ENCODE measurements around the gene ZNF747.

Gene ZNF747

GRCh38 chr16:30519120-30520049 is 15.3 kb downstream of the ZNF747 start:
- no peak for DNase-seq (ENCODE audit: extremely low read depth in 1 of 2, low read depth in 1 of 2)

GRCh38 chr16:30518552-30518951 is 16.1 kb downstream of the ZNF747 start:
- no peak for DNase-seq (ENCODE audit: extremely low read depth in 1 of 2, low read depth in 1 of 2)

DNA sequence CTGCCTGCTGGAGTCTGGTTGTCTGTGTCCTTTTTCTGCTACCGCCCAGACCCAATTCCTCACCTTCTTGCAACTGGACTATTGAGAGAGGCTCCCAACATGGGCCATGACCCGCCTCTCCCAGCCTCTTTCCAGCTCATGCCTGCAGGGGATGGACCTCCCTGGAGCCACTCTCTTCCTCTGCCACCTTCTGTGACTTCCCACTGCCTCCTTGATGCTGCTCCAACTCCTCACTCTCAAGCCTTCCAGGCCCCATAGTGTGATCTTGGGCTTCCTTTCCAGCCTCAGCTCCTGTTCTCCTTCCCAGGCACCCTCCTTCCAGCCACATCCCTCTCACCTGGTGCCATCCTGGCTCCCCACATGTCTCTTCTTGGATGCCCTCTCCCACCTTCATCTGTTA is 19.4 kb downstream of the ZNF747 start:
- no peak for DNase-seq (ENCODE audit: extremely low read depth in 1 of 2, low read depth in 1 of 2)

GRCh38 chr16:30511509-30511908 is 23.1 kb downstream of the ZNF747 start:
- no peak for DNase-seq (ENCODE audit: extremely low read depth in 1 of 2, low read depth in 1 of 2)

GRCh38 chr16:30510376-30510938 is 24.2 kb downstream of the ZNF747 start:
- DNase-seq (ENCODE audit: extremely low read depth in 1 of 2, low read depth in 1 of 2): no peak

DNA sequence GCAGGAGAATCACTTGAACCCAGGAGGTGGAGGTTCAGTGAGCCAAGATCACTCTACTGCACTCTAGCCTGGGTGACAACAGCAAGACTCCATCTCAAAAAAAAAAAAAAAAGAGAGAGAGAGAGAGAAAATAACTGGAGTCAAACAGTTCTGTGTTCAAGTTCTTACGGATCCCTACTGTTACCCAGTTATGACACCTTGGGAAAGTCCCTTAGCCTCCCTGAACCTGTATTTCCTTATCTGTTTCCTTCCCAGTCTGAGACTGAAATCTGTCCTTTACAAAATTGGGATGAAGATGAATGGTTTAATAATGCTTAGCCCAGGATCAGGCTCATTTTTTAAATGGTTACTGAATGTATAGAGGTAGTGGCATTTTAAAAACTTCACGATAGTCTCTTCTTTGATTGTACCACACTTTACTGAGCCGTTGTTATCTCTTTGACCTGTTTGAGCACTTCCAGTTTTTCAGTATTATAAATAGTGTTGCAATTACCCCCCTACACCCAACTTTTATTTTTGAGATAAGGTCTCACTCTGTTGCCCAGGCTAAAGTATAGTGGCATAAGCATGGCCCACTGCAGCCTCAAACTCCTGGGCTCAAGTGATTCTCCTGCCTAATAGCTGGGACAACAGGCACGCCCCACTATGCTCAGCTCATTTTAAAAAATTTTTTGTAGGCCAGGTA is 25.4 kb downstream of the ZNF747 start:
- no peak for DNase-seq (ENCODE audit: extremely low read depth in 1 of 2, low read depth in 1 of 2)

- DNase-seq (ENCODE audit: extremely low read depth in 1 of 2, low read depth in 1 of 2): no peak
Observed at GRCh38 chr16:30503403-30504296, 31.0 kb downstream of the ZNF747 start.

DNA sequence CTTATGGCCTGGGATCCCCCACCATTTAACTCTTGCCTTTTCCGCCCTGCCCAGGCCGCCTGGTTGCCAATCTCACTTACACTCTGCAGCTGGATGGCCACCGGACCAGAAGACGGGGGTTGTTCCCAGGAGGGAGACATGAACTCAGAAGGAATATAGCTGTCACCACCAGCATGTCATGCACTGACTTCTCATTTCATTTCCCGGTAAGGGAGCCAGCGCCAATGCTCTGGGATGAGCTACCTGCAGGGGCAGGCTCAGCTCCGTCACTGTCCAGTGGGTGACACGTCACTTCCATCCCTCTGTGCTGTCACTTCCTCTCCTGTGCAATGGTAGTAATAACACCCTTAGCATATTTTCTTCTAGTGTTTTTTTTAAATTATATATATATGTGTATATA is 35.4 kb downstream of the ZNF747 start:
- no peak for DNase-seq (ENCODE audit: extremely low read depth in 1 of 2, low read depth in 1 of 2)

DNA sequence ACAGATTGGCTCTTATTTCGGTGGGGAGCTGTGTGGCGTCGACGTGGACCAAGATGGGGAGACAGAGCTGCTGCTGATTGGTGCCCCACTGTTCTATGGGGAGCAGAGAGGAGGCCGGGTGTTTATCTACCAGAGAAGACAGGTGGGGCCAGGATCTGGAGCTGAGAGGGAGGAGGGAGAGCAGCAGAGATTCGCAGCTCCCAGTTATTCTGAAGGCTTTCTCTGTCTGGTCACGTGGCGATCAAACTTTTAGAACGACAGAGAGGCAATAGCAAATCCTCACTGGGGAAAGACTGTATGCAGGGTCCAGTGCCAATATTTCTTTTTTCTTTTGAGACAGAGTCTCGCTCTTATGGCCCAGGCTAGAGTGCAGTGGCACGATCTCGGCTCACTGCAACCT is 39.9 kb downstream of the ZNF747 start:
- no peak for DNase-seq (ENCODE audit: extremely low read depth in 1 of 2, low read depth in 1 of 2)

DNA sequence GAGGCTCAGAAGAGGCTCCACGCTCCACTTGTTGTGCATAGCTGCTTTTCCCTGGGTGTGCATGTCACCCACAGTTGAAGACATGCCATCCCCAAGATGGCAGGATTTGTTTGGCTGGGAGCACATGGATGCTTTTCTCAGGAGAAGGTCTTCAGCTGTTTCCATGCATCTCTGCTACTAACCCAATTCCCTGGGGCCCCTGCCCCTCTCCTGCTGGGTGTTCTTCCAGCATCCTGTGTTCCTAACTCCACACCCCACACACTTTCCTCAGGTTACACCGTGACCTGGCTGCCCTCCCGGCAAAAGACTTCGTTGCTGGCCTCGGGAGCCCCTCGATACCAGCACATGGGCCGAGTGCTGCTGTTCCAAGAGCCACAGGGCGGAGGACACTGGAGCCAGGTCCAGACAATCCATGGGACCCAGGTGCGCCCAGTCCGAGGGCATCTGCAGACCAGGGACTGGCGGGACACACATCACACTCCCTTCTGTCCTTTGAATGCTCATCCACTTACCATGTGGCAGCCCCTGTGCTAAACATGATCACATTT is 40.6 kb downstream of the ZNF747 start:
- DNase-seq (ENCODE audit: extremely low read depth in 1 of 2, low read depth in 1 of 2): no peak

- DNase-seq (ENCODE audit: extremely low read depth in 1 of 2, low read depth in 1 of 2): no peak
Observed at GRCh38 chr16:30491744-30492308, 42.8 kb downstream of the ZNF747 start.

DNA sequence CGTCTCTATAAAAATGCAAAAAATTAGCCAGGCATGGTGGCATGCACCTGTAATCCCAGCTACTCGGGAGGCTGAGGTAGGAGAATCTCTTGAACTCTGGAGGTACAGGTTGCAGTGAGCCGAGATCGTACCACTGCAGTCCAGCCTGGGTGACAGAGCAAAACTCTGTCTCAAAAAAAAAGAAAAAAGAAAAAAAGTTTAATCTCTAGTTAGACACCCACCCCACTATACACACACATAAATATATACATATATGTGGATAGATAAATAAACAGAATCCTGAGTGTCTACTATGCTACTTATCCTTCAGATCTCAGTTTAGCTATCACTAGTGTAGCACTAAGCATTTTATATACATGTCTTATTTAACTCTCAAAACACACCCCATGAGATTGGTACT is 43.4 kb downstream of the ZNF747 start:
- DNase-seq (ENCODE audit: extremely low read depth in 1 of 2, low read depth in 1 of 2): no peak

DNA sequence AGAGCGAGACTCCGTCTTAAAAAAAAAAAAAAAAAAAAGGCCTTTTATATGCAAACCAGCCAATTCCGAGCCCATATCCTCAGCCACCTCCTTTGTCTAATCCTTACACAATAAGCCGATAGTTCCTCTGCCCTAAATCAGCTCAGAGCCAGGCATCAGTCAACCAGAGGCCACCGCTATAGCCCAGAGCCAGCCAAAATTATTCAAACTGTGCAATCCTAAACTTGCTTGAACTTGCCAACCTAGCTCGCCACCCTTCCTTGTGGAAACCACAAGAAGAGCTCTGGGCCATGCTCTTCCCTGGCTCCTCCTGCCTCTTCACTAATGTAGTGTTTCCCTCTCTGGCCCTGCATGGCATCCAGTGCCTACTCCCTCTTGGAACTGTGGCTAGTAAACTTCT is 44.4 kb downstream of the ZNF747 start:
- DNase-seq (ENCODE audit: extremely low read depth in 1 of 2, low read depth in 1 of 2): no peak

DNA sequence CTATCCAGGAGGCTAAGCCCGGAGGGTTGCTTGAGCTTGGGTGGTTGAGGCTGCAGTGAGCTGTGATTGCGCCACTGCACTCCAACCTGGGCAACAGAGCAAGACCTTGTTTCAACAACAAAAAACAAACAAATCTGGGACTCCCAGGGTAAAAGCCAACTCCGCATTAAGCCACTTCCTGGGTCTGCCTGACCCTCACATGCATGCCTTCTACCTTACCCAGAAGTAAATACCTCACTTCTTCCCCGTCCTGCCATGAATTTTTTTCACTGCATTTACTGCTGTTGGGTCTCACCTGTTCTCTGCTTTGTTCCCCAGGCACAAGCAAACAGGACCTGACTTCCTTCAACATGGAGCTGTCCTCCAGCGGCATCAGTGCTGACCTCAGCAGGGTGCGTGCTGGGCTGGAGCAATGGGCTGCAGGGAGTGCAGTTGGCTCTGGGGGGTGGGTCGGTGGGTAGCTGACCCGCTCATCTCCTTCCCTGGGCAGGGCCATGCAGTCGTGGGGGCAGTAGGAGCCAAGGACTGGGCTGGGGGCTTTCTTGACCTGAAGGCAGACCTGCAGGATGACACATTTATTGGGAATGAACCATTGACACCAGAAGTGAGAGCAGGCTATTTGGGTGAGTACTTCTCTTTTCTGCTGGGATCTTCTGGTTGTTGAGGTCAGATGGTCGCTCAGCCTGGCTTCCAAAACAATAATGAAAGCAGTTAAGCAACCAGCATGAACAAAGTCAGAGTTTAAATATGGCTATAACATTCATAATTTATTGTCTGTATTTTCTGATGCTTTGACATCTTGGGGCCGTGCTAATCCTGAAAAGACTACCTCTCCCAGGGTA is 45.7 kb downstream of the ZNF747 start:
- no peak for DNase-seq (ENCODE audit: extremely low read depth in 1 of 2, low read depth in 1 of 2)

- DNase-seq (ENCODE audit: extremely low read depth in 1 of 2, low read depth in 1 of 2): no peak
Observed at GRCh38 chr16:30485818-30486436, 48.7 kb downstream of the ZNF747 start.

DNA sequence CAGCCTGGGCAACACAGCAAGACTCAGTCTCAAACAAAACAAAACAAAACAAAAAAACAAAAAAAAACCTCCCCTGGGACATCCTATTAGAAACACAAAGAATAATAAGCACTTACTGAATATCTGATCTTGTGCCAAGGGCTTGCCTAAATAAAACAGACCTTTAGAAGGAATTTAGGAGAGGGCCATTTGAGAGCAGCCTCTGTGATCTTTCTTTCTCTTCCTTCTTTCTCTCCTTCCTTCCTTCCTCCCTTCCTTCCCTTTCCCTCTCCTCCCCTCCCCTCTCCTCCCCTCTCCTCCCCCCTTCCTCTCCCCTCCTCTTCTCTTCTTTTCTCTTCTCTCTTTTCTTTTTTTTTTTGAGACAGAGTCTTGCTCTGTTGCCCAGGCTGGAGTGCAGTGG is 49.8 kb downstream of the ZNF747 start:
- no peak for DNase-seq (ENCODE audit: extremely low read depth in 1 of 2, low read depth in 1 of 2)

GRCh38 chr16:30482366-30482765 is 52.3 kb downstream of the ZNF747 start:
- DNase-seq (ENCODE audit: extremely low read depth in 1 of 2, low read depth in 1 of 2): no peak

- no peak for DNase-seq (ENCODE audit: extremely low read depth in 1 of 2, low read depth in 1 of 2)
Observed at GRCh38 chr16:30481381-30481780, 53.3 kb downstream of the ZNF747 start.
